GM03348 (cell line): Measurements from ENCODE around the gene LYRM7.
"Not testable (repeated sequence)": the region's sequence is repeated elsewhere in the genome, so short reads cannot be mapped to it uniquely, and the experiment has no call there.

ENCODE experiments used
- DNase-seq: peaks from one replicate; pipeline ENCODE4 v3.0.0; 2012; ENCODE audit warnings: low spot score

Gene LYRM7

DNA sequence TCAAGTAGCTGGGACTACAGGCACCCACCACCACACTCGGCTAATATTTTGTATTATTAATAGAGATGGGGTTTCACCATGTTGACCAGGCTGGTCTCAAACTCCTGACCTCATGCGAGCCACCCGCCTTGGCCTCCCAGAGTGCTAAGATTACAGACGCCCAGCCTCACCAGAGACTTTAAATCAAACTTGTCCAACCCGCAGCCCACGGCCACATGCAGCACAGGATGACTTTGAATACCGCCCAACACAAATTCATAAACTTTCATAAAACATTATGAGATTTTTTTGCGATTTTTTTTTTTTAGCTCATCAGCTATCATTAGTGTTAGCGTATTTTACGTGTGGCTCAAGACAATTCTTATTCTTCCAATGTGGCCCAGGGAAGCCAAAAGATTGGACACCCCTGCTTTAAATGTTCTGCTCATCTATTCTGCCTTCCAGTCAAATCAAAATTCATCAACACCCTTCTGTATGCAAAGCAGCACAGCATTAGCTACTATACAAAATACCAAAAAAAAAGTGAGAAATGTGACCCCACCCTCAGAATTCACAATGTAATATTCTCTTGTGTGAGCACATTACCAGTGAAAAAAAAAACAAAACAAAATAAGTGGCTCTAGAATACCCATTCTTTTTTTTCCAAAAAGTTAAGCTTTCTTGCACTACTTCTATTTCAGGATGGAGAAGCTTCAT lies 50.4 kb downstream of the LYRM7 start:
- no peak for DNase-seq

DNA sequence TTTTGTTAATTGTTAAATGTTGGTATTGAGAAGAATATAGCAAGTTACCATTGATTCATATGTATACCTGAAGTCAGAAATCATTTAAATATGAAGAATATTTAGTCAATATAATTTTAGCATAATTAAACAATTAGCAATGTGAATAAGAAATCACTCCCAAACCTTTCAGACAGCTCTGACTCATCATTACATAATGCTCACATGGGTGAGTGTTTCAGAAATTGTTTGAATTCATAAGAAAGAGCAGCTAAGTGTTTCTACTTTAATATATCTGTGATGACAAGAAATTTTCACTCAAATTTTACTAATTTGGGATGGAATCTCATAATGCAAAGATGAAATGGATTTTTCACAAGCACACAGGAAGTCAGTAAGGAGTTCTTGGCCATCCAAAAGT lies 51.1 kb downstream of the LYRM7 start:
- peak; percentile 41 for DNase-seq

DNA sequence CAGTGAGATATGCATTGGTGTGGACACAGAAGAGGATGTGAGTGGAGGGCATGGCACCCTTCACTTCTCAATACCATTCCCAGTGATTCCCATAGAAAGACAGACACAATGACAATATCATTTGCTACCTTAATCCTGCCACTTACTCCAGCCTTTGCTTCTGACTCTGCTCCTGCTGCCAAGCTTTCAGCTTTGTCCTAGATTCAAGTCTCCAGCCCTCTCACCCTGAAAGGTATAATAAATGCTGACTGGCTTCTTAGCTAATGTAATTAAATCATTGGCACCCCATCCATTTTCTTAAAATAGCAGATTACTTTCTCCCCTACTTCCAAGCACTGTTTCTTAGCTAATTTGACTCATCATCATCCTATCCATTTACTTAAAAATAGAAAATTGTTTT lies 52.0 kb downstream of the LYRM7 start:
- DNase-seq, result no peak

DNA sequence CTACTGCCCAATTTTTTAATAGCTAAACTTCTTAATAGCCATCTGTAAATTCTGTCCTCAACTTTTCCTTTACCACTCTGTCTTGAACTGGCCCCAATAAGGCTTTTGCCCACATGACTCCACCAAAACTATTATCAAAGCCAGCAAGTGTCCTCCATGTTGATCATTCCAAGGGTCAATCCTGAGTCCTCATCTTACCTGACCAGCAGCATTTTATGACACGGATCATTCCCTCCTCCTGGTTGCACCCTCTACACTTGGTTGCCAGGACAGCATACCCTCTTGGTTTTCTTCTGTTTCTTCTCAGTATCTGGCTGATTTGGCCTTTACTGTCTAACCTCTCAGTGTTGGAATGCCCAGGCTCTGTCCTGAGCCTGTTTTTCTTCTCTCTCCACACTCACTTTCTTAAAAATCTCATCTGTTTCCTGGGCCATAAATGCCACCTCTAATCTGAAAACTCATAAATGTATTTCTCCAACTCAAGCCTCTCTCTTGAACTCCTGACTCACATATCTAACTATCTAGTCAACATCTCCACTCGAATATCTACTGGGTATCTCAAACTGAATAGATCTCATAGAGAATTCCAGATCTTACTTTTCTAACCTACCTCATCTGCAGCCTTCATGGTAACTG lies 53.1 kb downstream of the LYRM7 start:
- no peak for DNase-seq

DNA sequence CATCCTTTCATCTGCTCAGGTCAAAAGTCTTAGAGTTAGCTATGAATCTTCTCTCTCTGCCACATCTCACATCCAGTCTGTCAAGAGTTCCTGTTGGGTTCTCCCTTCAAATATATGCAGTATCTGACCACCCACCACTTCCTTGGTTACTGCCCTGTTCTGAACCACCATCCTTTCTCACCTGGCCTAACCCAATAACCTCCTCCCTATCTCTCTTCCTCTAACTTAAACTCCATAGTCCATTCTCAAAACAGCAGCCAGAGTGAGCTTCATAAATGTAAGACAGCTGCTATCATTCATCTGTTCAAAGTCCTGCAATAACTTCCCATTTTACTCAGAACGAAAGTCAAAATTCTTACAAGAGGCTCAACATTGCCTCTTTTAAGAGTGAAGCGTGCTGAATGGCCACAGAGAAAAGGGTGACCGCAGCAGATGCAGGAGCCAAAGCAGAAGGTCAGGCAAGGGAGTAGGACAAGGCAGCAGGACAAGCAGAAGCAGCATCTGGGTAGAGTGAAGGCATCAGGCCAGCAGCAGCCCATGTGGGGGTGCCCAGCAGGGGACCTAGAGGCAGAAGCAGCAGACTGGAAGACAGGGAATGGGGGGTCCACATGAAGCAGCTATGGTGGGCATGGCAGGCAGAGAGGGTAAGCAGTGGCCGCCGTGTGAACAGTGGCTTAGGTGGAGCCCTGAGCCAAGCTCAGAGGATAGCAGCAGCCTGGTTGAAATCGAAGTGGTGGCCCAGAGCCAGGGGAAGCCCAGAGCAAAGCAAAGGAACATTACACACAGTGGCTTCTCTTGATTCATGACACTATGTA lies 53.9 kb downstream of the LYRM7 start:
- DNase-seq, result no peak

DNA sequence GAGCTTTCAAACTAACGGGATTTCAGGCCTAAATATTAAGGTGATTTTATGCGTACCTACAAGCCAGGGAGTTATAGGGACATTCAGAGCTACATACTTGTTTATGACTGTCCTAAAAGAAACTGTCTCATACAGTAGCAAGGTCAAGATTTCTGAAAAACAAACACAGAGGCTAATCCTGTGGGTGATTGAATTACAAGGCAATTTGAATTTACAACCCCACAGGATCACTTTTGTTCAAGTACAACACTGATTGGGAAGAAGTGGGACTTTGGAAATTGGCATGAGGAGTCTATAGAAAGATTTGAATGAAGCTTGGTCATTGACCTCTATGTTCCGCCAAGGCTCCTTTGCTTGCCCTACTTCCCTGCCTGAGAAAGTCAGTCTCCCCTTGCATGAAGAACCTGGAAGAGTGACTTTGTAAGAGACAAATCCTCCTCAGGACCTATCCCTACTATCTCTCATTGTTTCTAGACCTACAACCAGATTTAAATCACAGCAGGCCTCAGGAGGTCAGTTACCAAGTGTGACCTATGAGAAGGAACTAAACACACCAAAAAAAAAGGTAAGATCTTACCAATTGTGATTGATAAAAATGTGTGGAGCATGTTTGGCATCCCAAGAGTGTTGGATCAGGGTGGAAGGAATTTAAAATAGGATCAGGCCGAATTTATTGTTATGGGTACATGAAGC lies 54.7 kb downstream of the LYRM7 start:
- DNase-seq, result no peak

DNA sequence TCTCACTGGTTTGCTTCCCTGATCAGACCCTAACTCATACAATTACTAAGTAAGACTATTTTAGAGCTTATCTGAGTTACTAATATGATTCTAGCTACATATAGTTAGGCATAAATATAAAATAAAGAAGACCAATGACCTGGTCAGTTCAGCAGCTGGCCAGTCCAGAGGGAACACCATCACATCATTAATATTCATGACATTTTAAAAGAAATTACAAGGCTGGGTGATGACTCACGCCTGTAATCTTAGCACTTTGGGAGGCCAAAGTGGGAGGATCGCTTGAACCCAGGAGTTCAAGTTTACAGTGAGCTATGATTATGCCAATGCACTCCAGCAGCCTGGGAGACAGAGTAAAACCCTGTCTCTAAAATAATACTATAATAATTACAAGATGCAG lies 56.2 kb downstream of the LYRM7 start:
- no peak for DNase-seq

DNA sequence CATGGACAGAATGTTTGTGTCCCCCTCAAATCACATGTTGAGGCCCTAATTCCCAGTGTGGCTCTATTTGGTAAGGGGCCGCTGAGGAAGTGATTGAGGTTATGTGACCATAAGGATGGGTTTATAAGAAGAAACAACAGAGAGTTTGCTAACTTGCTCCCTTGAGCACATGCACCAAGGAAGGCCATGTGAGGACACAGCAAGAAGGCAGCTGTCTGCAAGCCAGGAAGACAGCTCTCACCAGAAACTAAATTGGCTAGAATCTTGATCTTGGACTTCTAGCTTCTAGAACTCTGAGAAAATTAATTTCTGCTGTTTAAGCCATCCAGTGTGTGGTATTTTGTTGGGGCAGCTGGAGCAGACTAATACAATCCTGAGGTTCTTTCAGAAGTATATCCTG lies 57.9 kb downstream of the LYRM7 start:
- no peak for DNase-seq

DNA sequence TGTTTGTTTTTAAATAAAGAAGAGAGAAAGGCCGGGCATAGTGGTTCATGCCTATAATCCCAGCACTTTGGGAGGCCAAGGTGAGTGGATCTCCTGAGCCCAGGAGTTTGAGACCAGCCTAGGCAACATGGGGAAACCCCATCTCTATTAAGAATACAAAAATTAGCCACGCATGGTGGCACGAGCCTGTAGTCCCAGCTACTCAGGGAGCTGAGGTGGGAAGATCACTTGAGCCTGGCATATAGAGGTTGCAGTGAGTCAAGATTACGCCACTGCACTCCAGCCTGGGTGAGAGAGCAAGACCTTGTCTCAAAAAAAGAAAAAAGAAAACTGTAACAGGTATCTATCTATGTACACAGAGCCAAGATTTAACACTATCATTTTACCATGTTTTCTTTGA lies 58.9 kb downstream of the LYRM7 start:
- DNase-seq, result no peak

DNA sequence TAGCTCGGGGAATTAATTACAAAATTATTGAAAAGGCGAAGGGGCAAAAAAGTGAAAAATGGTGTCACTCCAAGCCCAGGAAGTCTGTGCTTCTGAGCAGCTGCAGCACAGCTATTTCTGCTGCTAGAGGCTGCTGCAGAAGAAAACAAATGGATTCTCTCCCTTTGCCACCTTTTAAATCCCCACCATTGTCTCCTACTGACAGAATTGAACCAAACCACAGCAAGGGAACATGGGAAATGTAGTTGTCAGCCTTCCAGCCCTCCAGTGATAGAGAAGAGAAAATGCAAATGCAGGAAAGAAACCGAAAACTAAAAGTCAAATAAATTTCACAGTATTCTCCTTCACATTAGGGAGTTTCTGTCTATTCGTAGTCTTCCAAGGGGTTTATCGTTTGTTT lies 59.7 kb downstream of the LYRM7 start:
- DNase-seq, result no peak

DNA sequence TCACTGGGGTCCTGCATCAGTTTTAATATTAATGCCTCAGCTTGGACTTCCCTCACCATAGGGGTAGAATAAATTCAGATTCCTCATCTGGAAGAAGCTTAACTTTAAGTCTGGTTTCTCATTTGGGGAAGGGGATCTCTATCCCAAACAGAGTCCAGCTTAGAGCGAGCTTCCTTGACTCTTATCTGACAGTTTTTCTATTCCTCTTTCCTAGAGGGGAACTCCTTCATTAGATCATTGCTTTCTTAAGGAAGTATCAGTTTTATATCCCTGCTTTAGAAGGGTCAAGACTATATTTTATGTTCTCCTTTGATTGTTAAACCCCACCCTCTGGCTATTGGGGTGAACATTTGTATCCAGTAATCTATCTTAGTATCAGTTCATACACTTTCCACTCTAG lies 68.9 kb downstream of the LYRM7 start:
- DNase-seq, result no peak

DNA sequence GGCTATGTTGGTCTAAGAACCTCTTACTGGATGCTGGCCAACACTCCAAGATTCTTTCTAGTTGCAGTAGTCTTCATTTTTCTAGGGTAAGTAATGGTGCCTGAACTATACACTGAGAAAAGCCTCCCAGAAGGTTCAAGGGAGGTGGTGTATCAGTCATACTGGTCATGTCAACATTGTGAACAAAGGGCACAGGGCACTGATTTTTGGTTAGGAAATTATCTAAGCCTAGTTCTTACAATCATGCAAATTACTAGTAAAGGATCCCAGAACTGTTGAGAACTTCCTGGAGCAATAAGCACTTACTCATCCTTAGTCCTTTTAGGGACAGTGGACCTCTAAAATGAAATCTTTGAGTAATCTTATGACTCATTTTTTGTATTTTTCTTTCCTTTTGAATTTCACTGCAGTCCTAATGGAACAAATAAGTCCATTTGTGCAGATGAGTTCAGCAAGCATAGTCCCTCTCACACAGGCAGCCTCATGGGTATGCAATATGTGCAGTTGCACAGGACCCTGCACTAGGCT lies 72.0 kb downstream of the LYRM7 start:
- DNase-seq, result peak; percentile 65

DNA sequence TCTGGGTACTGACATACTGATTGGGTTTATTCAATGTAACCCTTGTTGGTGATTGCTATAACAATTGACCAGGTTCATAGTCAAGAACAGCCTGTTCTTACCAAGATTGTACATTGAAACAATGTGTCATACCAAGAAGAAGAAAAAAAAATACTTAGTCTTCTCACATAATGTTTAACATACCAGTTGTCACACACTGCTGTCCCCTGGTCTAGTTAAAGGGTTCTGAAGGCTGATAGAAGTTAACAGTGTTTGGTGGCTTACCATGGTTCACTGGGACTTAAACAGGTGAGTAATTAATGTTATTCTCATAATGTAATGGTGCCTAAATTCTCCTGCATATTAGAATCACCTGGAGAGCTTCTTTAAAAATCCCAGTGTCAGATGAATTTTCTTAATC lies 74.6 kb downstream of the LYRM7 start:
- DNase-seq, result no peak

DNA sequence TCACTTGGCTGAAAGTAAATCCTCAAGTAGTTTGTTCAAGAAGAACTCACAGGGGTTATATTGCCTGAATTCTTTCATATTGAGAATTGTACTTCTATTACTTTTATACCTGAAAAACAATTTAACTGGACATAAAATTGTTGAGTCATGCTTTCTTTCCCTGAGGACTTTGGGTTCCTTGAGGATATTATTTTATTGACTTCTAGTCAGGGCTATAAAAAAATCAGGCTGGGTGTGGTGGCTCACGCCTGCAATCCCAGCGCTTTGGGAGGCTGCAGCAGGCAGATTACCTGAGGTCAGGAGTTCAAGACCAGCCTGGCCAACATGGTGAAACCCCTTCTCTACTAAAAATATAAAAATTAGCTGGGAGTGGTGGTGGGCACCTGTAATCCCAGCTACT lies 75.2 kb downstream of the LYRM7 start:
- no peak for DNase-seq

DNA sequence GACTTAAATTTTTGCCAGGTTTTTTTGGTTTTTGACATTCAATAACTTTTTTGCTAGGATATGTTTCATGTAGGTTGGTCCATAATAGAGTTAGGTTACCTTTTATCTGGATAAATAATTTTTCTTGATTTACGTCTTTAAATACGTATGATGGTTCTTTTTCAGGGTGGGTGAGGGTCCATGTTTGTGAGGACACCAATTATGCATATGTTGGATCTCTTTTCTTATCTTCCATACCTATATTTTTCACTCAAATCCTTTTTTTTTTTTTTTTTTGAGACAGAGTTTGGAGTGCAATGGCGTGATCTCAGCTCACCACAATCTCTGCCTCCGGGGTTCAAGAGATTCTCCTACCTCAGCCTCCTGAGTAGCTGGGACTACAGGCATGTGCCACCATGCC lies 75.8 kb downstream of the LYRM7 start:
- no peak for DNase-seq

DNA sequence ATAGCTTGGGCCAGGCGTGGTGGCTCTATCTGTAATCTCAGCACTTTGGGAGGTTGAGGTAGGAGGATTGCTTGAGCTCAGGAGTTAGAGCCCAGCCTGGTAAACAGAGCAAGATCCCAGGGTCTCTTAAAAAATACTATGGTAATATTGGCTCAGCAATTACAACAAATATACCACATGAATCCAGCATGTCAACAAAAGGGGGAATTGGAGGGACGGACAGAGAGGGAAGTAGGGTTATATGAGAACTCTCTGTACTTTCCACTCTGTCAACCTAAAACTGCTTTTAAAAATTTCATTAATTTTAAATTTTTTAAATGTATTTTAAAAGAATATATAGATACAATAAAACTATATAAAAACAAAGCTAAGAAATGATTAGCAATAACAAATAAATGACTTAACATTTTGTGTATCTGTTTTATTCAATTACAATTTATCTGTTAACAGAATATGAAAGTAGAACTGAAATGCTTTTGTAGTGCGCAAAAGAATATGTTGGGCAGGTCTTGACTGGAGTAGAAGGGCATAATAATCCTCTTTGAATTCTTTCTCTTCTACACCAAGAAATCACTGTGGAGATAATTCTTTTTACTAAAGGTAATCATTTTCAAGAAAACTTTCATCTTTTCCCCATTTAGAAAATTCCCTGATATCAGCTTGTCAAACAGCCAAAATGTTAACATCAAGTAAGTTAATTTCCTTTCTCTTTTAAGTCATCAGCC lies 80.2 kb downstream of the LYRM7 start:
- DNase-seq, result no peak

DNA sequence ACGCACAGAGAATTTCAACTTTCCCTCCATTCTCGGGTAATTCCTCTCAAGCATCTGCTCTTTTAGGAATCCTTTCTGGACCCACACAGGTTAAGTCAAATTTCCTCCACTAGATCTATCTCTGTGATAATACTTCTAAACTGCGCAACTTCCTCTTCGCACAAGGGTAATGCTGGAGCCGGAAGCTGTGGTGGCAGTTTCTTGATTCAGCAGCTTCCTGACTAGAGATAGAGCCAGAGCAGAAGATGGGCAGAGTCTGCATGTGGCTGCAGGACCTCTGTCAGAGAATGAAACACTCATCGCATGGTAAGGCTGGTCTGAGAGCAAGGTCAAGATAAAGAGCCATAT lies 82.1 kb downstream of the LYRM7 start:
- no peak for DNase-seq

DNA sequence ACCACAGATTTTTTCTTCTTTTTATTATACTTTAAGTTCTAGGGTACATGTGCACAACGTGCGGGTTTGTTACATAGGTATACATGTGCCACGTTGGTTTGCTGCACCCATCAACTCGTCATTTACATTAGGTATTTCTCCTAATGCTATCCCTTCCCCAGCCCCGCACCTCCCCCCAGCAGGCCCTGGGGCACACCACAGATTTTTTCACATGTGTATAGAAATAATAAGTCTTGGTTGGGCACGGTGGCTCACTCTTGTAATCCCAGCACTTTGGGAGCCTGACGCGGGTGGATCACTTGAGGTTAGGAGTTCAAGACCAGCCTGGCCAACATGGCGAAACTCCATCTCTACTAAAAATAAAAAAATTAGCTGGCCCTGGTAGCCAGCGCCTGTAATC lies 83.3 kb downstream of the LYRM7 start:
- DNase-seq, result not testable (repeated sequence)

DNA sequence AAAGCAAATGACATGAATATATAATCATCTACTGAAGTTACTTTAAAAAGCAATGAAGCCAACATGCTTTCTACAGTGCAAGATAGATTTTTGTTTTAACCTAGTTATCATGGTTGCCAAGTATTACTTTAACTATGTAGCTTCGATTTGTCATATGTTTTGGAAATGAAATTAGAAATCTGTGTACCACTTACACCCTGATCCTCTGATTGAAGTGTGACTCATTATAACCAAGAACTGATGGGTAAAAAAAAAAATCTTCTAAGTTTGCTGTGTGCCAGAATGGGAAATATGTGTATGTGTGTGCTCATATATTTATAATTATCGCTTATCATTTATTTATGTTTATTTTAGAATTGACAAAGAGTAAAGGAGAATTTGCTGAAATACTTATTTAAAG lies 84.0 kb downstream of the LYRM7 start:
- DNase-seq, result no peak
